ENCODE measurements around the gene APLN.

Gene APLN

DNA sequence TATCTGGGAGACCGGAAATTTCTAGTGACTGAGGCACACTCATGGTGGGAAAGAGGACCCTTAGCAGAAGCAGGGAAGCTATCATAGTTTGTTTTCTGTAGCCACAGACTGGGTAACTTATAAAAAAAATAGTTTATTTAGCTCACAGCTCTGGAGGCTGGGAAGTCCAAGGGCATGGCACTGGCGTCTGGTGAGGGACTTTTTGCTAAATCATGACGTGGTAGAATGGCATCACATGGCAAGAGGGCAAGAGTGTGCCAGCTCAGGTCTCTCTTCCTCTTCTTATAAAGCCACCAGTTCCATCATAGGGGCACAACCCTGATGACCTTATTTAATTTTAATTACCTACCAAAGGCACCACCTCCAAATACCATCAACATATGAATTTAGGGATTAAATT lies 13.3 kb downstream of the APLN start:
- no peak for DNase-seq (ENCODE audit: low spot score)

DNA sequence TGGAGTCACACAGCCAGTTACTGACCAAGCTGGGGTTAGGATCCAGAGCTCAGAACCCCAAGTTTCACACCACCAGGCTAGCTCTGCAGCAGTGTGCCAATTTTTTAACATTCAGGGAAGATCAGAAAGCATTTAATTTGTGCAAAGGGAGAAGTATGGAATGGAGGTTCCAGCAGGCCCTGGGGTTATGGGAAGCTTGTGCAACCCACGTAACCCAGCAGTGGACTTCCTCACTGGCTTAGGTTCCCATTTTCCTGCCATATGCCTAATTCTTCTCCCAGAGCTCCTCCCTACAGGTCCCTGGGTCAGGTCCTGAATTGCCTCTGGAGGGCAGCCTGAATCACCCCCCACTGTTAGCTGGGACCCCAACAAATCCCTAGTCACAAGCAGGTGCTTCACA lies 14.0 kb downstream of the APLN start:
- DNase-seq (ENCODE audit: low spot score): no peak

DNA sequence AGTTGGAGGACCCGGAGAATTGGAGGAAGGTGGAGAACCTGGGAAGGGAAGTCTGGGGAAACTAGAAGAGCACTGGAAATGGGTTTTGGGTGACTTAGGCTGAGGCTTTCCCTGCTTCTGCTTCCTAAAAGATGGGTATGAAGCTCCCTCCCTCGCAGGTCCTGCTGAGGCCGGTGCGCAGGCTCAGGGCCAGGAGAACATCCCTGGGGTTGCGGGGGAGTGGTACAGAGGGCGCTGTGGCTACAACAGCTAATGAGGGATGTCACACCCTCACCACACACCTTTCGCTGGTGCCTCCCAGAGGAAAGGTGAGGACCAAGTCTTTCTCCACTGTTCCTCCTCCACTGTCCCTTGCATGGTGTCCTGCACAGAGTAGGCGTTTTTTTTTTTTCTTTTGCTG lies 15.8 kb downstream of the APLN start:
- no peak for DNase-seq (ENCODE audit: low spot score)

DNA sequence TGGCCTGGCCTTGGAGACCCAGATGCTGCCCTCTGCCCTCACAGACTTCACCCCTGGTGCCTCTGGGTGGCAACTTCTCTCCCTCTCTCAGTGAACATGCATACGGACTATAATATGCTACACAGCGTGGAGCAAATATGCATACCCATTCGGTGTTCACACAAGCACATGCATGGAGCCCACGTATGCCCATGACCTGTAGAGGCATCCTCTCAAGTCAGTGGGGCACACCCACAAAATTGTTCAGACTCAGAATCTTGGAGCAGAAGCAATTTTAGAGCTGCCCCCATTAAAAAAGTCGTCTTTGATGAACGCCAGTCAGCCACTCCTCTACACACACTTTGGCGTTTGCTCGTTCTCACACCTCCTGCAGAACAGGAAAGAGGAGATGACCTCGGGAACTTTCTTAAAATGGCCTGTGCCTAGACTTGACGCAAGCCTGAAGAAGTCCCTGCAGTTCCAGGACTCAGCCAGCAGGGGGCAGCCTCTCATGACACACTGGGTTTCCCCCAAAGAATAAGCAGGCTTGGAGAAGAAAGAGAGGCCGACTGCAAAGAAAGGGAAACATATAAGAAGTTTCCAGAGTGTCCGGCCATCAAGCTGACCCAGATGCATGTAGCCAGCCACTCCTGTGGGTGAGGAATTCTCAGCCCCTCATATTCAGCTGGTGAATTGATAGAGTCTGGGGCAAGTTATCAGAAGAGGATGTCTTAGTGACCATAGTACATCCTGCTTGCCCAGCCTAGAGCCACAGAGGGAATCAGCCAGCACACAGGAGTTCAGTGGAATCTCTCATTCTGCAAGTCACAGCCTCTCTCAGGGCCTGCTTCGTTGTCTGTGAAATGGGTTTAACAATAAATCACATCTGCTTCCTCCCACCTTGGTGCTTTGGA lies 17.3 kb downstream of the APLN start:
- DNase-seq (ENCODE audit: low spot score): peak; percentile 69

DNA sequence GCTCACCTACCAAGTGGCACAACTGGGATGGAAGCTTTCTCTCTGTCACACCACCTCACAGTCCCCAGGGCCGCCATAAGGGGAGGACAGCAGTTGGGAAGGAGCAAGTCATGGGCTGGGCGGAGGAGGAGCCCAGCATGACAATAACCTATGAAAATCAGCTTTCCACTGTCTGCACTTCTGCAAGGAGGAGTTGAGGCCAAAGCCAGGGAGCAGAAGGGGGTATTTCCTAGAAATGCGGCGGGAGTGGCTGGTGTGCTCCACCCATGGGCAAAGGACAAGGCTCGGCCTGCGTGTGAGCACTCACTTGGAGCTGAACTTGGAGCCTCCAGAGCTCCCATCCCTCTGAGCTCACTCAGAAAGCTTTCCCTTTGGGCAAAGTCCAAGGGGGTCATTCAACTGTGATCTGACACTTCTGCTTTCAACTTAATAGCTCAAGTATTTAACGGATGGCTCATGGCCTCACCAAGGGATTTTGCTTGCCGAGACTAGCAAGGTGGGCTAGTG lies 18.5 kb downstream of the APLN start:
- no peak for DNase-seq (ENCODE audit: low spot score)

GRCh38 chrX:129634541-129634940 lies 20.2 kb downstream of the APLN start:
- DNase-seq (ENCODE audit: low spot score): no peak

GRCh38 chrX:129632443-129632842 lies 22.3 kb downstream of the APLN start:
- no peak for DNase-seq (ENCODE audit: low spot score)

DNA sequence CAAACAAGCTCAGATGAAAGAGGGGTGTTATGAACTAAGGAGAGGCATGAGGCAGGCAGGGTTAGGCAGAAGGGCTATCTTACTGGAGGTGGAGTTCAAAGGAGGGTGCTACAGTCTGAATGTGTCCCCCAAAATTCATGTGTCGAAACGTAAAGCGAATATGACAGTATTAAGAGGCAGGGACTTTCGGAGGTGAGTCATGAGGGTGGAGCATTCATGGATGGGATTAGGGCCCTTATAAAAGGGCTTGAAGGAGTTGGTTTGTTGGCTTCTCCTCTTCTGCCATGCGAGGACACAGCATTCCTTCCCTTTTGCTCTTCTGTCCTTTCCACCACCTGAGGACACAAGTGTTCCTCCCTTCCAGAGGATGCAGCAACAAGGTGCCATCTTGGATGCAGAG lies 22.9 kb downstream of the APLN start:
- no peak for DNase-seq (ENCODE audit: low spot score)

- no peak for DNase-seq (ENCODE audit: low spot score)
Measured at GRCh38 chrX:129629837-129630236, 24.9 kb downstream of the APLN start.

DNA sequence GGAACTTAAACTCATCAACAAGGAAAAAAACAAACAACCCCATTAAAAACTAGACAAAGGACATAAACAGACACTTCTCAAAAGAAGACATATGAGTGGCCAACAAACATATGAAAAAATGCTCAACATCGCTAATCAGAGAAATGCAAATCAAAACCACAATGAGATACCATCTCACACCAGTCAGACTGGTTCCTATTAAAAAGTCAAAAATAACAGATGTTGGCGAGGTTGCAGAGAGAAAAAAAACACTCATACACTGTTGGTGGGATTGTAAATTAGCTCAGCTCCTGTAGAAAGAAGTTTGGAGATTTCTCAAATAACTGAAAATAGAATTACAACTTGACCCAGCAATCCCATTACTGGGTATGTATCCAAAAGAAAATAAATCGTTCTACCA lies 28.7 kb downstream of the APLN start:
- DNase-seq (ENCODE audit: low spot score): no peak

DNA sequence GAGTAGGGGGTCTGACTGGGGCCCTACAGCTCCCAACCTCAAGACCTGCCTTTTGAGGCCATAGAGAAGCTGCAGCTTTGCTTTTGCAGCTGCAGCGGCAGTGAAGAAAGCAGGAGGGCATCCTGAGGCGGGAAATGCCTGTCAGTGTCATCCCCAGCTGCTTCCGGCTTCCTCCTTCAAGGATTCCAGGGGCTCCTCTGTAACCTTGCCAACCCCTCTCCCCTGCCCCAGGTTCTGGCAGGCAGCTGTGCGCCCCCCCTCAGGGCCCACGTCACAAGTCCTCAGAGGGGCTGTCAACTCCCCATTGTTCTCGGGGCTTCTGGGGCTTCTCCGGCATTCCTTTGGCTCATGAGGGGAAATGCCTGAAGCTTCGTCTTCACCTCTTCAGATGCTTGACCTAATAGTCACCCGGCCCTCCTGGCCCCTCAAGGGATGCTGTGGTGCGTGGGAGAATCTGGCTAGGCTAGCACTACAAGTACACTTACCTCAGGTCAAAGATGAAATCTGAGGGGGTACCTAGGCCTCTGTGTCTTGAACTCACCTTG lies 31.9 kb downstream of the APLN start:
- DNase-seq (ENCODE audit: low spot score): no peak

- DNase-seq (ENCODE audit: low spot score): no peak
Measured at GRCh38 chrX:129618997-129619396, 35.8 kb downstream of the APLN start.

GRCh38 chrX:129617420-129617819 lies 37.3 kb downstream of the APLN start:
- no peak for DNase-seq (ENCODE audit: low spot score)

GRCh38 chrX:129614481-129615255 lies 40.1 kb downstream of the APLN start:
- no peak for DNase-seq (ENCODE audit: low spot score)

DNA sequence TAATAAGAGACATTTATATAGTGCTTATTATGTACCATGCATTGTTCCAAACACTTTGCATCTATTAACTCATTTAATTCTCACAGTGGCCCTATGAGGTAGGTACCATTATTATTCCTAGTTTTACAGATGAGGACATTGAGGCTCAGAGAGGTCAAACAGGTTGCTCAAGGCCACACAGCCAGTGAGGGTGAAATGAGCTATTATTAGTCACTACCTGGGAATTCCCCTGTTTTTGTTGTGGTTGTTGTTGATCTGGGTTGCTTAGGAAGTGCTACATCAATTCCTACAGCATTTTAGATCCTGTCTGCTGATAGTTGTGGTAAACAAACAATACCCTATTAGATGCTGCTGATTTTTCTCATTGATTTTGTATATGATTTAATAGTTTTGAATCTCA lies 41.2 kb downstream of the APLN start:
- DNase-seq (ENCODE audit: low spot score): no peak

GRCh38 chrX:129612396-129612795 lies 42.4 kb downstream of the APLN start:
- DNase-seq (ENCODE audit: low spot score): no peak

DNA sequence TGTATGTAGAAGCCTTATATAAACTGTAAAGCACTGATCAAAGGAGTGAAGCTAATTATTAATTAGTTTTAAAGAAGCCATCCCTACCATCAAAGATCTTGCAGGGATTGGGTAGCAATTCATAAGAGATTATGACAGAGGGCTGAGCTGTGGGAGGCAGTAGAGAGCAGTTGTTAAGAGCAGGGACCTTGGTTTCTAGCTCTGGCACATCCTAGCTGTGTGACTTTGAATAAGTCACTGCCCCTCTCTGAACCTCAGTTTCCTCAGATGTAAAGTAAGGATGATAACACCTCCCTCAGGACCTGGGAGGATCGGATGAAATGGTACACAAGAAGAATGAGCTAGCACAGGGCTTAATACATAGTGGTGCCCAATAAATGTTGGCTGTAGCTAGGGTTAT lies 45.4 kb downstream of the APLN start:
- no peak for DNase-seq (ENCODE audit: low spot score)

GRCh38 chrX:129608496-129608895 lies 46.3 kb downstream of the APLN start:
- DNase-seq (ENCODE audit: low spot score): no peak

- DNase-seq (ENCODE audit: low spot score): peak; percentile 72
Measured at GRCh38 chrX:129606918-129607317, 47.8 kb downstream of the APLN start.

GRCh38 chrX:129600981-129601424 lies 53.8 kb downstream of the APLN start:
- DNase-seq (ENCODE audit: low spot score): peak; percentile 32

DNA sequence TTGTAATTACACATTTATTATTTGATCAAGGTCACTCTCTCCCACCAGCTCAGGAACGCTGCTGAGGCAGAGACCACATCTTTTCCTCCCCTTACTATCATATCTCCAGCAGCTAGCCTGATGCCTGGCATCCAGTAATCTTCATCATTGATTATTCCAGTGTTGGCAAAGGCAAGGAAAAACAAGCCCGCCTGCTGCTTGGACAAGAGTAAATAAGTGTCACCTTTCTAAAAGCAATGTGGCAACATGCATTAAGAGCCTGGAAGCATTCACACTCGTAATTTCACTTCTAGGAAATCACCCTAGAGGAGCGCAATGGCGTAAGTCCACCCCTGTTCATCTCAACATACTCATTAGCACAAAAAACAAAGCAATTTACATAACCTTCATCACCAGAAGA lies 54.8 kb downstream of the APLN start:
- no peak for DNase-seq (ENCODE audit: low spot score)

DNA sequence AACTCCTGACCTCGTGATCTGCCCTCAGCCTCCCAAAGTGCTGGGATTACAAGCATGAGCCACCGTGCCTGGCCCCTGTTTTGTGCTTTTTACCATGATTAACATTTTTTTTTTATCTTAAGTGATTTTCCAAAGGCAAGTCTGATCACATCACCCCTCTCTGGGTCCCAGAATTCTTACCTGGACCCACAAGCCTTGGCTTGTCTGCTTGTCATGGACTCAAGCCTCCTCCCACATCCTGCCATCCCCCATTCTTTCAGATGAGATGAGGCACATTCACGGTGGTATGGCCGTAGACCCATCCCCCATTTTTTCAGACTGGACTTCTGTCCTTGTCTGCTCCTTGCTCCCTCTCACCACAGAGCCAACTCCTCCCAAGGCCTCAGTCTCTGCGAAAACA lies 55.3 kb downstream of the APLN start:
- no peak for DNase-seq (ENCODE audit: low spot score)

- no peak for DNase-seq (ENCODE audit: low spot score)
Measured at GRCh38 chrX:129597905-129598304, 56.9 kb downstream of the APLN start.
